Measurements from ENCODE around the gene FAM193B.
A peak's percentile ranks its signal among the peaks of the same experiment; 100 is the strongest.
"Not testable (repeated sequence)": the region's sequence is repeated elsewhere in the genome, so short reads cannot be mapped to it uniquely, and the experiment has no call there.

FAM193B gene

DNA sequence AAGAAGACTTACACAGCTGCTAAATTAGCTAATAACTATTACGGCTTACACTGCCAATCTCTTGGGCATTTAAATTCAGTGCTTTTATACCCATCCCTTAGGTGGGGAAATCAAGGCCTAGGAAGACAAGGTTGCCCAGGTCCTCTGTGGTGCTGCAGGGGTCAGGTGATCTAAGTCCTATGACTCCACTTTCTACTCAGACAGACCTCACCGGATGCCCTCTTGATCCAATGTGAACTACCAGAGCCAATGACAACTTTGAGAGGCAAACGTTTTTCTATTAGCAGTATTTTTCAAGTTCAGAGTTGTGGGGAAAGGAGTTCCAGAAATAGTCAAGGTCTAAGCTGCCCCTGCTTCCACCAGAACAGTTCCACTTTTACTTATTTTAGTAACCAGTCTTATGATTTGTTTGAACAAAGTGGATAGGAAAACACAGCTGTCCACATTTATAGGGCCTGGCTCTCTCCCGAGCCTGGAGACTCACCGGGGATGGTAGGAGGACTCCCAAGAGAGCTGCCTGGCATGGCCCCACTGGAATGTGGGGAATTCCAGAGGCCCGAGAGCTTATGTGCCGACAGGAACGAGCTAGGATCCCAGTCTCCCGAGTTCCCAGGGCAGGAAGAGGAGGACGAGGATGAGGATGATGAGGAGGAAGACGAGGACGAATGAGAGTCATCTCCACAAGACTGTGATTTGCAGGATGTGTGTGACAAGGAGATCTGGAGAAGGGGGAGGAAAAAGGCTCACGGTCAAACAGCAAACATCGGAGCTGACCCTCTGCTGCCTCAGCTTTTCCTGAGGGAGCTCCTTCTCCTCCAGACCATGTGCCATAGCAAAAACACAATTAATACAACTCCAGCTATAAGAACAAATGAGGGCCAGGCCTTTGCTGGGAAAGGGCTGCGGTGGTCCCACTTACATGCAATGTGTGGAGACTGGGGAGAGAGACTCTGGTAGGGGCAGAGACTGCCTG lies 16.7 kb downstream of the FAM193B start:
- no peak for DNase-seq (ENCODE audit: low spot score)

- no peak for DNase-seq (ENCODE audit: low spot score)
These were observed 18.0 kb downstream of the FAM193B start for GRCh38 chr5:177536386-177536785.

DNA sequence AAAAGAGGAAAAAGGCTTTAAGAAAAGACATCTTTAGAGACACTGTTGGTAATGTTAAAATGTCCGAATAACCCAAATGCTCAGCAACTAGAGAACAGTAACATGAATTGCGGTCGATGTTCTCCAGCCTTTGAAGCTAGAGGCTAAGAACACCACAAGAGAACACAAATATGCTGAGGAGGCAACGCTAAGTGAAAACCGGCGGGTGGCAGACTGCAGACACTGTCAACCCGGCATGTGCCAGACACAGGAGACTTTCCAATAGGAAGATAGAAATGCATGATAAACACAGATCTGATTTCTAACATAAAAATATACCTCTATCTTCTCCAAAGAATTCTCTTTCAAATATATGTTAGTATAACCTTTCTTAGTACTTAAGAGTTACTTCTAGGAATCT lies 19.2 kb downstream of the FAM193B start:
- no peak for DNase-seq (ENCODE audit: low spot score)

- DNase-seq (ENCODE audit: low spot score): not testable (repeated sequence)
These were observed 19.9 kb downstream of the FAM193B start for GRCh38 chr5:177534433-177534832.

DNA sequence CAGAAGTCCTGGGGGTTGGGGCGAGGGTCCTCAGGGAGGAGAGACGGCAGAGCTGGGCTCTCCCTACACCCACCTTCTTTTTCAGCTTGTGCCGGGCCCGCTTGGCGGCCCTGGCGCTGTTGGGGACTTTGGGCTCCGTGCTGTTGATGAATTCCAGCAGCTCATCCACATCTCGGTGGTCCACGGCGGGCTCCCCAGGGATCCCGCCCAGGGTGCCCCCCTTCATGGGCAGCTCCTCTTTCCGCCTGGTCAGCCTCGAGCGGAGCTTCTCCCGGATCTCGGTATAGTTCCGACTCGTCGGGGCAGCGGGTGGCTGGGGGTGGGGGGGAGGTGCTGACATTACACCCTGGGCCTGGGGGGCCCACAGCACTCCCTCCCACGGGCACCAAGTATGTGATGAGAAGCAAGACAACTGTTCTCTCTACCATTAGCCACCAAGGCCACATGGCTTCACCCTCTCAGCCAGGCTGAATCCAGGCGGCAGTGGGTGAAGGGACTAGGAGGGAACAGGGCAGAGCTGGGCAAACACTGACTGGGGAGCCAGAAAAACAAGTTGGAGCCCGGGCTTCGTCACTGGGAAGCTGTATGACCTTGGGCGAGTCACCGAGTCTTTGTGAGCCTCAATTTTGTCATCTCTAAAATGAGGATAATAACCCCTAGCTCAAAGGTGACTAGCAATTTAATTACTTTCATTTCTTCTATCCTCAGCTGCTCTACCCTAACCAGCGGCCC lies 23.0 kb downstream of the FAM193B start:
- DNase-seq (ENCODE audit: low spot score): no peak

DNA sequence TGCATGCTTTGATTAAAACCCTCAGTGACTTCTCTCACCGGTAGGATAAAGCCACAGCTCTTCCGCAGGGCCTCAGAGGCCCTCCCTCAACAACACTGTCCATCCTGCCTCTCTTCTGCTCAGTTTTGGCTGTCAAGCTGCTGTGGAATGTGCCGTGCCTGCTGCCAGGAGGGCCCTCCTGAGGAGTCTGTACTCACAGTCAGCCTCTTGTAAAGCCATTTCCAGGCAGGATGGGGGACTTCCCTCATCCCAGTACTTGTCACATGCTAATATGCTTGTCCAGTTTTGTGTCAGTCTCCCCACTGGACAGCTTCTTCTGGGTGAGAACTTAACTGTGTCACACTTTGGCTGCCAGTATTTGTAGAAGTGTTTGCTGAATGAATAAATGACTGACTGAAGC lies 23.7 kb downstream of the FAM193B start:
- DNase-seq (ENCODE audit: low spot score): no peak

- peak; percentile 39 for DNase-seq (ENCODE audit: low spot score)
These were observed 24.8 kb downstream of the FAM193B start for GRCh38 chr5:177529247-177530203.

- no peak for DNase-seq (ENCODE audit: low spot score)
These were observed 25.7 kb downstream of the FAM193B start for GRCh38 chr5:177528631-177529030.

DNA sequence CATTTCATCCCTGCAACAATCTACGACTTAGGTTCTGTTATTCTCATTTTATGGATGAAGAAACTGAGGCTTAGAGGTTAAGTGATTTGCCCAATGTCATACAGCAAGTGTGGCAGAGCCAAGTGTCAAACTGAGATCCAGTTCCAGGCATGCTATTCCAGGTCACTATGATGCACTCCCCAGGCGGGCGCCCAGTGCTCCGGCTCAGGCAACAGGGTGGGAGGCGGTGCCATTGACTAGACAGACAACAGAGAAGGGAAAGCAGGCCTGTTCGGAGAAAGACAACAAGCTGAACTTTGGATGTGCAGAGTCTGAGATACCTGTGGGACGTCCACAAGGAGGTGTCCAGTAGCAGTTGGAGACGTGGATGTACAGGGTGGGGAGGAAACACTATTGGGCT lies 26.8 kb downstream of the FAM193B start:
- no peak for DNase-seq (ENCODE audit: low spot score)

DNA sequence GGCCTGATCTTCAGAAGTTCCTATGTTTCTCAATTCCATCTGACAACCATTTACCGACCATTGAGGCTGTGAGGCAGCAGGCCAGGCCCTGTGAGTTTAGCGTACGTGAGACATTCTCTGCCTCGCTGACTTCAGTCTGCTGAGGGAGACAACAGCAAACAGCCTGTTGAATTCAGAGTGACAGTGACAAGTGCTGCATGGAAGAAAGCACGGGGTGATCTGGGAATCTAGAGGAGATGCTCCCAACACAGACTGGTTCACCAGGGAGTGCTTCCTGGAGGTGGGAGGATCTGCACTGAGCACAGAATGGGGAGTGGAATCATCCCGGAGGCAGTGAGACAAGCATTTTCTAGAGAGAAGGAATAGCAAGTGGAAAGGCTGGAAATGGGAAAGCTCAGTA lies 27.6 kb downstream of the FAM193B start:
- no peak for DNase-seq (ENCODE audit: low spot score)

DNA sequence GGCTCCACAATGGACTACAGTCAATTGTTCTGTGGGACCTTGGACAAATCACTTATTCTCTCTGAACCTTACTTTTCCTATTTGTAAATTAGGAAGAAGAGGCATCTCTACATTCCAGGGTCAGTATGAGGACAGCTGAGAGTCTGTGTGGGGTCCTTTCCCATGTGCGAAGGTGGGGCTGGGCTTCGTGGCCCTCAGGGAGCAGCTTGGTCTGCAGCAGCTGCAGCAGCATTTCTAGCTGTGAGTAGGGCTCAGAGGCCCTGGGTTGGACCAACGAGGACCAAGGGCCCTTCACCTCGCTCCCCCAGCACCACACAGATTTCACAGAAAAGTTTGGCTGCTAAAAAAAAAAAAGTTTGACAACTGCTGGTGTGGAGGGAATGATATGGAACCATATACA lies 28.2 kb downstream of the FAM193B start:
- no peak for DNase-seq (ENCODE audit: low spot score)

GRCh38 chr5:177524941-177525655 lies 29.3 kb downstream of the FAM193B start:
- DNase-seq (ENCODE audit: low spot score): no peak

GRCh38 chr5:177524539-177524900 lies 29.8 kb downstream of the FAM193B start:
- DNase-seq (ENCODE audit: low spot score): no peak

- no peak for DNase-seq (ENCODE audit: low spot score)
These were observed 30.4 kb downstream of the FAM193B start for GRCh38 chr5:177523711-177524538.

DNA sequence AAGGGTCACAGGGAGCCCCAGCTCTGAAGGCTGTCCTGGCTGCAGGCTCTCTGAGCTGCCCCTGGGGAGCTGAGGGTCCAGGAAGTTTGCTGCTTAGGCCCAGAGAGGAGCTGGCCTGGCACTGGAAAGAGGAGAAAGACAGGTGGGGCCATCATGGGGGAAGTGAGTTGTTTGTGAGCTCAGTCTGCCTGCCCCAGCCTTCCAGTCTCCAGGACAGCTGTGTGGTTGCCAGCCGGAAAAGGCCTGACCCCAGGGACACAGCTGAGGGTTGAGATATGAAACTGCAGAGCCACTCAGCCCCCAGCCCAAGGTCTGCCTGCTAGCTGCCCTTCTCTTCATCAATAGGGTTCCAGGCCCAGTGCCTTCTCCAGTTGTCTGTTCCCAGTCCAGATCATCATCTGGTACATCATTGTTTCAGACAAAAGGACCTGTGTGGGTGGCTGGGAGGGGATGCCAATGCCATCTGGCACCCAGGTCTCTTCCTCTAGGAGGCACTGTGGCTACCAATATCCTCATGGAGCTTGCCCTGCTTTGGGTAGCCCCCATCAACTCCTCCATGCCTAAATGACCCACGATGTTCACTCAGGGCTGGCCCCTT lies 33.3 kb downstream of the FAM193B start:
- no peak for DNase-seq (ENCODE audit: low spot score)

- no peak for DNase-seq (ENCODE audit: low spot score)
These were observed 34.1 kb downstream of the FAM193B start for GRCh38 chr5:177520271-177520670.

DNA sequence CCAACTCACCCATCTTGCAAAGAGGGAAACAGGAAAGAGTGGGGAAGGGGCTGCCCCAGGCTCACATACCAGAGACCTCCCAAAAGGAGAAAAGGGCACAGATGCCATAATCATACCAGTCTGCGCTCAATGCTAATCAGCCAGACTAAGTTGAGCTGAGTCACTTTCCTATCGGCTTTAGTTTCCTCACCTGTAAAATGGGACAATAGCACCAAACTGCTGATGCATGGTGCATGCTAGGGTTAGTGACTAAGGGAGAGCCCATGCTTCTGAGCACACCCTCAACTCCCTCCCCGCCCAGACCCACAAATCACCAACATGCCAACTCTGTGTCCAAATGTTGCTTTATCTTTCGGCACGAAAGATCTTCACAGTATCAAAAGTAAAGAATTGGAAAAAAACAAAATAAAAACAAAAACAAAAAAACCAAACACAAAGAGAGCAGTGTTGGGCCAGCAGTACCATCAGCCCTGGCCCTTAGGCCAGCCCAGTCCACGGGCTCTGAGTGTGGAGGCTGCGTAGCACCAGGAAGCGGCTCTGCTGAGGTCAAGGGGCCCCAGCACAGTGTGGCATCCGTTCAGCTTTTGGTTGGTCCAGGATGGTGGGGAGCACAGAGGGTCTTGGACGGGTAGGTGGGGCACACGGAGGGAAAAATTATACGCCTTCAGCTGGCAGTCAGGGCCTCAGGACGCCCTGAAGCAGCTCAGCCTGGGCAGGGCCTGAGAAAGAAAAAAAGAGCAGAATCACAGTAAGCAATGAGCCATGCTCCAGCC lies 34.7 kb downstream of the FAM193B start:
- DNase-seq (ENCODE audit: low spot score): no peak

- DNase-seq (ENCODE audit: low spot score): peak; percentile 97
These were observed 37.5 kb downstream of the FAM193B start, which contains the start of gene DDX41 for GRCh38 chr5:177516601-177517568. DDX41 (minus strand) TSS chr5:177516961; CDS start chr5:177516945, 16 bp downstream.
